K562 (cell line): Measurements from ENCODE around the gene CH25H.

Experiments
- CBFA2T2 ChIP-seq: fragments of 450-650 bp; conservative IDR thresholded peaks from 2 replicates; pipeline ENCODE4 v1.6.1; 2017; ENCODE audit warnings: mild to moderate bottlenecking
- ILK ChIP-seq: fragments of 450-650 bp; IDR thresholded peaks from 2 replicates; pipeline ENCODE4 v1.6.1; 2016; ENCODE audit warnings: missing genetic modification characterization, low read depth, mild to moderate bottlenecking, missing compliant biosample characterization, moderate library complexity, borderline replicate concordance
- MTA2 ChIP-seq: fragments of 450-650 bp; IDR thresholded peaks from 2 replicates; pipeline ENCODE4 v1.6.1; 2016; ENCODE audit warnings: low read depth
- POLR2AphosphoS5 ChIP-seq: IDR thresholded peaks from 2 replicates; pipeline ENCODE4 v1.6.1; 2011; ENCODE audit warnings: mild to moderate bottlenecking, low read depth, low read length, moderate library complexity; ENCODE audit not compliant: control insufficient read depth, insufficient read depth
- ZBTB40 ChIP-seq, 2 experiments: fragments of 450-650 bp in 1 of 2; sonication (generic) in 1 of 2; formaldehyde crosslinking in 1 of 2; IDR thresholded peaks; 2 replicates each; pipeline versions ENCODE4 v1.7.1 to v1.9.0; 2016 to 2022; ENCODE audit warnings: inconsistent platforms in 1 of 2, mild to moderate bottlenecking in 1 of 2, missing genetic modification reagents in 1 of 2
- ZNF239 ChIP-seq: fragments of 250-450 bp; sonication (Bioruptor Pico); IDR thresholded peaks from 2 replicates; pipeline ENCODE4 v1.4.0; 2020; ENCODE audit warnings: mild to moderate bottlenecking
- ZNF354B ChIP-seq: fragments of 250-450 bp; sonication (Bioruptor Pico); IDR thresholded peaks from 2 replicates; pipeline ENCODE4 v1.4.0; 2020
- TF ChIP-seq, protein P1 (sequence below): fragments of 450-650 bp; IDR thresholded peaks from 2 replicates; pipeline ENCODE4 v1.6.1; 2016; ENCODE audit warnings: mild to moderate bottlenecking, moderate library complexity
- TF ChIP-seq, protein P2 (sequence below): fragments of 250-450 bp; sonication (Bioruptor Pico); IDR thresholded peaks from 2 replicates; pipeline ENCODE4 v1.8.0; 2022; ENCODE audit warnings: moderate library complexity, mild to moderate bottlenecking, inconsistent platforms

- TF ChIP-seq CBFA2T2 (no peak), ZNF354B (no peak), ILK (tag) (no peak), POLR2AphosphoS5 (no peak), ZNF239 (CRISPR knock-in tag) (no peak), ZBTB40 (IDR thresholded peaks at IDR 0.05) (no peak), ZBTB40 (CRISPR knock-in tag; IDR thresholded peaks at IDR 0.05) (no peak), MTA2 (no peak)
- TF ChIP-seq, protein P1, sequence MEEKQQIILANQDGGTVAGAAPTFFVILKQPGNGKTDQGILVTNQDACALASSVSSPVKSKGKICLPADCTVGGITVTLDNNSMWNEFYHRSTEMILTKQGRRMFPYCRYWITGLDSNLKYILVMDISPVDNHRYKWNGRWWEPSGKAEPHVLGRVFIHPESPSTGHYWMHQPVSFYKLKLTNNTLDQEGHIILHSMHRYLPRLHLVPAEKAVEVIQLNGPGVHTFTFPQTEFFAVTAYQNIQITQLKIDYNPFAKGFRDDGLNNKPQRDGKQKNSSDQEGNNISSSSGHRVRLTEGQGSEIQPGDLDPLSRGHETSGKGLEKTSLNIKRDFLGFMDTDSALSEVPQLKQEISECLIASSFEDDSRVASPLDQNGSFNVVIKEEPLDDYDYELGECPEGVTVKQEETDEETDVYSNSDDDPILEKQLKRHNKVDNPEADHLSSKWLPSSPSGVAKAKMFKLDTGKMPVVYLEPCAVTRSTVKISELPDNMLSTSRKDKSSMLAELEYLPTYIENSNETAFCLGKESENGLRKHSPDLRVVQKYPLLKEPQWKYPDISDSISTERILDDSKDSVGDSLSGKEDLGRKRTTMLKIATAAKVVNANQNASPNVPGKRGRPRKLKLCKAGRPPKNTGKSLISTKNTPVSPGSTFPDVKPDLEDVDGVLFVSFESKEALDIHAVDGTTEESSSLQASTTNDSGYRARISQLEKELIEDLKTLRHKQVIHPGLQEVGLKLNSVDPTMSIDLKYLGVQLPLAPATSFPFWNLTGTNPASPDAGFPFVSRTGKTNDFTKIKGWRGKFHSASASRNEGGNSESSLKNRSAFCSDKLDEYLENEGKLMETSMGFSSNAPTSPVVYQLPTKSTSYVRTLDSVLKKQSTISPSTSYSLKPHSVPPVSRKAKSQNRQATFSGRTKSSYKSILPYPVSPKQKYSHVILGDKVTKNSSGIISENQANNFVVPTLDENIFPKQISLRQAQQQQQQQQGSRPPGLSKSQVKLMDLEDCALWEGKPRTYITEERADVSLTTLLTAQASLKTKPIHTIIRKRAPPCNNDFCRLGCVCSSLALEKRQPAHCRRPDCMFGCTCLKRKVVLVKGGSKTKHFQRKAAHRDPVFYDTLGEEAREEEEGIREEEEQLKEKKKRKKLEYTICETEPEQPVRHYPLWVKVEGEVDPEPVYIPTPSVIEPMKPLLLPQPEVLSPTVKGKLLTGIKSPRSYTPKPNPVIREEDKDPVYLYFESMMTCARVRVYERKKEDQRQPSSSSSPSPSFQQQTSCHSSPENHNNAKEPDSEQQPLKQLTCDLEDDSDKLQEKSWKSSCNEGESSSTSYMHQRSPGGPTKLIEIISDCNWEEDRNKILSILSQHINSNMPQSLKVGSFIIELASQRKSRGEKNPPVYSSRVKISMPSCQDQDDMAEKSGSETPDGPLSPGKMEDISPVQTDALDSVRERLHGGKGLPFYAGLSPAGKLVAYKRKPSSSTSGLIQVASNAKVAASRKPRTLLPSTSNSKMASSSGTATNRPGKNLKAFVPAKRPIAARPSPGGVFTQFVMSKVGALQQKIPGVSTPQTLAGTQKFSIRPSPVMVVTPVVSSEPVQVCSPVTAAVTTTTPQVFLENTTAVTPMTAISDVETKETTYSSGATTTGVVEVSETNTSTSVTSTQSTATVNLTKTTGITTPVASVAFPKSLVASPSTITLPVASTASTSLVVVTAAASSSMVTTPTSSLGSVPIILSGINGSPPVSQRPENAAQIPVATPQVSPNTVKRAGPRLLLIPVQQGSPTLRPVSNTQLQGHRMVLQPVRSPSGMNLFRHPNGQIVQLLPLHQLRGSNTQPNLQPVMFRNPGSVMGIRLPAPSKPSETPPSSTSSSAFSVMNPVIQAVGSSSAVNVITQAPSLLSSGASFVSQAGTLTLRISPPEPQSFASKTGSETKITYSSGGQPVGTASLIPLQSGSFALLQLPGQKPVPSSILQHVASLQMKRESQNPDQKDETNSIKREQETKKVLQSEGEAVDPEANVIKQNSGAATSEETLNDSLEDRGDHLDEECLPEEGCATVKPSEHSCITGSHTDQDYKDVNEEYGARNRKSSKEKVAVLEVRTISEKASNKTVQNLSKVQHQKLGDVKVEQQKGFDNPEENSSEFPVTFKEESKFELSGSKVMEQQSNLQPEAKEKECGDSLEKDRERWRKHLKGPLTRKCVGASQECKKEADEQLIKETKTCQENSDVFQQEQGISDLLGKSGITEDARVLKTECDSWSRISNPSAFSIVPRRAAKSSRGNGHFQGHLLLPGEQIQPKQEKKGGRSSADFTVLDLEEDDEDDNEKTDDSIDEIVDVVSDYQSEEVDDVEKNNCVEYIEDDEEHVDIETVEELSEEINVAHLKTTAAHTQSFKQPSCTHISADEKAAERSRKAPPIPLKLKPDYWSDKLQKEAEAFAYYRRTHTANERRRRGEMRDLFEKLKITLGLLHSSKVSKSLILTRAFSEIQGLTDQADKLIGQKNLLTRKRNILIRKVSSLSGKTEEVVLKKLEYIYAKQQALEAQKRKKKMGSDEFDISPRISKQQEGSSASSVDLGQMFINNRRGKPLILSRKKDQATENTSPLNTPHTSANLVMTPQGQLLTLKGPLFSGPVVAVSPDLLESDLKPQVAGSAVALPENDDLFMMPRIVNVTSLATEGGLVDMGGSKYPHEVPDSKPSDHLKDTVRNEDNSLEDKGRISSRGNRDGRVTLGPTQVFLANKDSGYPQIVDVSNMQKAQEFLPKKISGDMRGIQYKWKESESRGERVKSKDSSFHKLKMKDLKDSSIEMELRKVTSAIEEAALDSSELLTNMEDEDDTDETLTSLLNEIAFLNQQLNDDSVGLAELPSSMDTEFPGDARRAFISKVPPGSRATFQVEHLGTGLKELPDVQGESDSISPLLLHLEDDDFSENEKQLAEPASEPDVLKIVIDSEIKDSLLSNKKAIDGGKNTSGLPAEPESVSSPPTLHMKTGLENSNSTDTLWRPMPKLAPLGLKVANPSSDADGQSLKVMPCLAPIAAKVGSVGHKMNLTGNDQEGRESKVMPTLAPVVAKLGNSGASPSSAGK: no peak
- TF ChIP-seq, protein P2, sequence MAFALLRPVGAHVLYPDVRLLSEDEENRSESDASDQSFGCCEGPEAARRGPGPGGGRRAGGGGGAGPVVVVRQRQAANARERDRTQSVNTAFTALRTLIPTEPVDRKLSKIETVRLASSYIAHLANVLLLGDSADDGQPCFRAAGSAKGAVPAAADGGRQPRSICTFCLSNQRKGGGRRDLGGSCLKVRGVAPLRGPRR (CRISPR knock-in tag): no peak
Measured at GRCh38 chr10:89163265-89163995, 43.7 kb downstream of the CH25H start.
